H9 (cell line): ENCODE results near the gene GRIA4. TPM values are rescaled to one million over a fixed set of nuclear protein-coding genes. Genes with fewer than 3 reads are reported as not detected.

ENCODE experiments used
- DNase-seq: peaks from one replicate; pipeline ENCODE4 v3.0.0-alpha.2; 2017
- H2AFZ ChIP-seq: one replicate; pipeline ENCODE4 v1.6.1; 2013; ENCODE audit warnings: mild to moderate bottlenecking, low read length, control low read depth, moderate library complexity
- H2AK5ac ChIP-seq: 2 replicates; pipeline ENCODE4 v1.6.1; 2013; ENCODE audit warnings: low read length, control low read depth, mixed read lengths; ENCODE audit not compliant: insufficient read length
- H2BK120ac ChIP-seq: one replicate; pipeline ENCODE4 v1.6.1; 2013; ENCODE audit warnings: low read depth, mild to moderate bottlenecking, low read length, control low read depth, inconsistent platforms; ENCODE audit not compliant: poor library complexity, severe bottlenecking
- H2BK12ac ChIP-seq: 2 replicates; pipeline ENCODE4 v1.6.1; 2013; ENCODE audit warnings: low read length, control low read depth, mixed read lengths, low read depth; ENCODE audit not compliant: insufficient read length
- H2BK15ac ChIP-seq: 2 replicates; pipeline ENCODE4 v1.6.1; 2013; ENCODE audit warnings: low read depth, low read length, control low read depth
- H2BK20ac ChIP-seq: one replicate; pipeline ENCODE4 v1.6.1; 2013; ENCODE audit warnings: low read depth, mild to moderate bottlenecking, low read length, control low read depth, inconsistent platforms; ENCODE audit not compliant: poor library complexity, severe bottlenecking
- H2BK5ac ChIP-seq: 2 replicates; pipeline ENCODE4 v1.6.1; 2013; ENCODE audit warnings: low read length, control low read depth, mixed read lengths; ENCODE audit not compliant: insufficient read length
- H3K14ac ChIP-seq: 2 replicates; pipeline ENCODE4 v1.6.1; 2013; ENCODE audit warnings: low read length, control low read depth; ENCODE audit not compliant: insufficient read depth
- H3K18ac ChIP-seq: 2 replicates; pipeline ENCODE4 v1.6.1; 2013; ENCODE audit warnings: low read depth, mild to moderate bottlenecking, mixed read lengths, low read length, control low read depth; ENCODE audit not compliant: insufficient read length
- H3K23ac ChIP-seq: 2 replicates; pipeline ENCODE4 v1.6.1; 2013; ENCODE audit warnings: low read length, control low read depth, mixed read lengths, low read depth; ENCODE audit not compliant: insufficient read length
- H3K23me2 ChIP-seq: 2 replicates; pipeline ENCODE4 v1.6.1; 2013; ENCODE audit warnings: low read depth, mild to moderate bottlenecking, mixed read lengths, low read length, control low read depth; ENCODE audit not compliant: insufficient read length, poor library complexity, severe bottlenecking
- H3K27ac ChIP-seq: 2 replicates; pipeline ENCODE4 v1.5.1; 2013; ENCODE audit warnings: low read length, control low read depth, mixed read lengths, low read depth; ENCODE audit not compliant: insufficient read length
- H3K27me3 ChIP-seq: 2 replicates; pipeline ENCODE4 v1.6.1; 2013; ENCODE audit warnings: low read length, control low read depth, inconsistent platforms; ENCODE audit not compliant: insufficient read depth
- H3K4ac ChIP-seq: 2 replicates; pipeline ENCODE4 v1.6.1; 2013; ENCODE audit warnings: low read depth, mild to moderate bottlenecking, control low read depth, inconsistent platforms, low read length, moderate library complexity
- H3K4me1 ChIP-seq: 2 replicates; pipeline ENCODE4 v1.6.1; 2013; ENCODE audit warnings: low read length, control low read depth, inconsistent platforms; ENCODE audit not compliant: insufficient read depth
- H3K4me2 ChIP-seq: 2 replicates; pipeline ENCODE4 v1.6.1; 2013; ENCODE audit warnings: low read length, control low read depth, mixed read lengths; ENCODE audit not compliant: insufficient read length, insufficient read depth
- H3K56ac ChIP-seq: 2 replicates; pipeline ENCODE4 v1.6.1; 2013; ENCODE audit warnings: low read depth, mild to moderate bottlenecking, mixed read lengths, low read length, control low read depth; ENCODE audit not compliant: insufficient read length
- H3K79me1 ChIP-seq: 2 replicates; pipeline ENCODE4 v1.6.1; 2013; ENCODE audit warnings: low read depth, mild to moderate bottlenecking, moderate library complexity, low read length, control low read depth, inconsistent platforms; ENCODE audit not compliant: insufficient read depth, poor library complexity, severe bottlenecking
- H3K79me2 ChIP-seq: 2 replicates; pipeline ENCODE4 v1.6.1; 2013; ENCODE audit warnings: low read length, control low read depth, inconsistent platforms; ENCODE audit not compliant: insufficient read depth
- H3K9ac ChIP-seq: 2 replicates; pipeline ENCODE4 v1.6.1; 2013; ENCODE audit warnings: low read length, control low read depth, mixed read lengths; ENCODE audit not compliant: insufficient read length; ENCODE audit errors: extremely low read depth
- H3K9me3 ChIP-seq: one replicate; pipeline ENCODE4 v1.6.1; 2013; ENCODE audit warnings: low read depth, low read length, inconsistent platforms; ENCODE audit not compliant: control insufficient read depth
- H3T11ph ChIP-seq: one replicate; pipeline ENCODE4 v1.6.1; 2013; ENCODE audit warnings: mild to moderate bottlenecking, low read length, control low read depth, inconsistent platforms
- H4K20me1 ChIP-seq: one replicate; pipeline ENCODE4 v1.6.1; 2013; ENCODE audit not compliant: control insufficient read depth, insufficient read length, insufficient read depth
- H4K5ac ChIP-seq: 2 replicates; pipeline ENCODE4 v1.6.1; 2013; ENCODE audit warnings: low read depth, mild to moderate bottlenecking, mixed read lengths, low read length, control low read depth; ENCODE audit not compliant: insufficient read length
- H4K8ac ChIP-seq: replicated peaks from 2 replicates; pipeline ENCODE4 v1.6.1; 2013; ENCODE audit warnings: low read length, control low read depth, mixed read lengths, low read depth; ENCODE audit not compliant: insufficient read length
- H4K91ac ChIP-seq: 2 replicates; pipeline ENCODE4 v1.6.1; 2013; ENCODE audit warnings: low read depth, mild to moderate bottlenecking, moderate library complexity, mixed read lengths, low read length, control low read depth; ENCODE audit not compliant: insufficient read length
- H3K27ac Mint-ChIP-seq, 3 experiments: 2 replicates in 2 of 3; 3 replicates in 1 of 3; pipeline ENCODE4 v1.8.0; 2020 to 2021; ENCODE audit warnings: mixed read lengths in 3 of 3, mild to moderate bottlenecking in 1 of 3, moderate library complexity in 1 of 3
- H3K27me3 Mint-ChIP-seq: 2 replicates; pipeline ENCODE4 v1.8.0; 2021; ENCODE audit warnings: low read depth, mild to moderate bottlenecking, moderate library complexity, mixed read lengths
- H3K36me3 Mint-ChIP-seq, 3 experiments: 2 replicates in 2 of 3; 3 replicates in 1 of 3; pipeline ENCODE4 v1.8.0; 2020 to 2021; ENCODE audit warnings: low read depth in 3 of 3, mixed read lengths in 3 of 3; ENCODE audit not compliant: insufficient read depth in 1 of 3
- H3K4me1 Mint-ChIP-seq, 2 experiments: 2 replicates each; pipeline ENCODE4 v1.8.0; 2020; ENCODE audit warnings: mixed read lengths in 2 of 2
- H3K4me3 Mint-ChIP-seq, 2 experiments: 2 replicates in 1 of 2; 3 replicates in 1 of 2; pipeline ENCODE4 v1.8.0; 2020 to 2021; ENCODE audit warnings: mild to moderate bottlenecking in 2 of 2, mixed read lengths in 2 of 2, moderate library complexity in 1 of 2
- H3K9me3 Mint-ChIP-seq, 2 experiments: 2 replicates in 1 of 2; 3 replicates in 1 of 2; pipeline ENCODE4 v1.8.0; 2020; ENCODE audit warnings: mild to moderate bottlenecking in 2 of 2, mixed read lengths in 2 of 2, moderate library complexity in 1 of 2
- CTCF ChIP-seq: fragments of 200-600 bp; sonication (generic); conservative IDR thresholded peaks from 3 replicates; pipeline ENCODE4 v1.8.0; 2021; ENCODE audit warnings: antibody characterized with exemption, mild to moderate bottlenecking
- total RNA-seq: library from RNA; stranded (reverse); gene quantifications from 2 replicates; pipeline ENCODE4 v1.2.1, GENCODE V29; 2021

The GRIA4 gene
- total RNA-seq, 1 experiment from 2014 or later = 0.83 TPM

GRCh38 chr11:105918600-105918999 lies 308.7 kb downstream of the GRIA4 start:
- Histone ChIP-seq H2AFZ (no peak overlapping the region), H2BK120ac (no peak overlapping the region), H3K4me1 (peaks cover 3% of the 10 kb centered on the region), H4K20me1 (no peaks in the 10 kb centered on the region), H4K5ac (no peak overlapping the region), H3K27ac (no peak overlapping the region), H3K14ac (no peak overlapping the region), H3K4me2 (no peak overlapping the region), H2BK12ac (no peak overlapping the region), H3K79me1 (no peaks in the 10 kb centered on the region), H2AK5ac (no peak overlapping the region), H3T11ph (no peak overlapping the region), H3K79me2 (no peaks in the 10 kb centered on the region), H2BK5ac (no peak overlapping the region), H3K56ac (no peak overlapping the region), H3K27me3 (no peaks in the 10 kb centered on the region), H2BK15ac (no peak overlapping the region), H3K9me3 (no peaks in the 10 kb centered on the region), H3K23me2 (no peaks in the 10 kb centered on the region), H2BK20ac (no peak overlapping the region), H3K4ac (no peak overlapping the region), H3K9ac (no peak overlapping the region), H4K8ac (no peak overlapping the region), H4K91ac (no peak overlapping the region), H3K23ac (no peak overlapping the region), H3K18ac (no peak overlapping the region)
- H3K4me3 Mint-ChIP-seq = no peak overlapping the region
- no peaks in the 10 kb centered on the region for H3K9me3 Mint-ChIP-seq
- DNase-seq = no peak
- H3K36me3 Mint-ChIP-seq = no peaks in the 10 kb centered on the region
- H3K27me3 Mint-ChIP-seq = no peaks in the 10 kb centered on the region
- H3K27ac Mint-ChIP-seq = no peak overlapping the region
- TF ChIP-seq CTCF = no peak
- peaks cover 8 to 9% of the 10 kb centered on the region in 2 experiments for H3K4me1 Mint-ChIP-seq
